ENCODE data around the gene SLC2A4. TPM values are rescaled to one million over a fixed set of nuclear protein-coding genes. Genes with fewer than 3 reads are reported as not detected.
A peak's percentile ranks its signal among the peaks of the same experiment; 100 is the strongest.

The SLC2A4 gene
- total and polyA plus RNA-seq, 12 donors = 41.8 to 186 (median 174) TPM

DNA sequence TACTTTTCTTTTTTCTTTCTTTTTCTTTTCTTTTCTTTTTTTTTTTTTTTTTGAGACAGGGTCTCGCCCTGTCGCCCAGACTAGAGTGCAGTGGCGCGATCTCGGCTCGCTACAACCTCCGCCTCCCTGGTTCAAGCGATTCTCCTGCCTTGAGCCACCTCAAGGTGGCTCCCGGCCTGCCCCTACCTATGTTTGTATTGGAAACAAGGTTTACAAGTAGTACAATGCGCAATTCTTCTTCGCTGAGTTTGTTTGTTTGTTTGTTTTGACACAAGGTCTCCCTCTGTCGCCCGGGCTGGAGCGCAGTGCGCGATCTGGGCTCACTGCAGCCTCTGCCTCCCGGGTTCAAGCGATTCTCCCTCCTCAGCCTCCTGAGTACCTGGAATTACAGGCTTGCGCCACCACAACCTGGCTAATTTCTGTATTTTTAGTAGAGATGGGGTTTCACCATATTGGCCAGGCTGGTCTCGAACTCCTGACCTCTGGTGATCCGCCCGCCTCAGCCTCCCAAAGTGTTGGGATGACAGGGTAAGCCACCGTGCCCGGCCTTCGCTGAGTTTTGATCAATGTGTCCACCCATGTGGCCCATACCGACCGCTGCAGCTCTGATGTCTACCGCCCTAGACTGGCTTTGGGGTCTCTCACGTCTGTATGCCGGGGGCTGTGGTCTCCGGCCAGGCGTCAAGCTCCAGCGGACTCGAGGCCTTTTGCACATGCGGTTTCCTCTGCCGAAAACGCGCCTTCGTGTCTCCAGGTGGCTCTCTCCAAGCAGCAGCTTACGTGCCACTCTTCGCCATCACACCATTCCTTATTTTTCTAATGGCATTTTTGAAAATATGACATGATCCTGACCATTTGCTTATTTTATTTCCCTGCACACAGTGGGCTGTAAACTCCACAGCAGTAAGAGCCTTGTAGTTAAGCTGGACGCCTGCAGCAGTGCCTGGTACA is 14.0 kb downstream of the SLC2A4 start:
- intact Hi-C loops (cut with DNase I) = loop anchor here (1.0 to 10.0 kb wide), 10 partner anchors 15 to 251 kb away; partner anchors contain the start of genes SLC16A11 (in 2 of the 10), SLC2A4 (in 2 of the 10), CTDNEP1 (in 1 of the 10) and ELP5 (in 1 of the 10)
- WGBS, 2 donors = 59 to 61% methylated on average over 42 of the region's 42 CpGs
- ATAC-seq (peak in 3 of 8 donors; percentile 1 to 5 (median 3)), DNase-seq (no peak)
- peak overlapping the region in 7 of 10 donors; percentile 7 to 45 (median 29) for H3K4me3 ChIP-seq
- H3K4me1 ChIP-seq = peaks cover 21 to 61% (median 54%) of the 10 kb centered on the region in 9 donors
- H3K27me3 ChIP-seq = peaks cover 0 to 63% (median 36%) of the 10 kb centered on the region in 7 donors
- H3K27ac ChIP-seq = peak overlapping the region; percentile 35 to 85 (median 80)
- TF ChIP-seq, protein P1, sequence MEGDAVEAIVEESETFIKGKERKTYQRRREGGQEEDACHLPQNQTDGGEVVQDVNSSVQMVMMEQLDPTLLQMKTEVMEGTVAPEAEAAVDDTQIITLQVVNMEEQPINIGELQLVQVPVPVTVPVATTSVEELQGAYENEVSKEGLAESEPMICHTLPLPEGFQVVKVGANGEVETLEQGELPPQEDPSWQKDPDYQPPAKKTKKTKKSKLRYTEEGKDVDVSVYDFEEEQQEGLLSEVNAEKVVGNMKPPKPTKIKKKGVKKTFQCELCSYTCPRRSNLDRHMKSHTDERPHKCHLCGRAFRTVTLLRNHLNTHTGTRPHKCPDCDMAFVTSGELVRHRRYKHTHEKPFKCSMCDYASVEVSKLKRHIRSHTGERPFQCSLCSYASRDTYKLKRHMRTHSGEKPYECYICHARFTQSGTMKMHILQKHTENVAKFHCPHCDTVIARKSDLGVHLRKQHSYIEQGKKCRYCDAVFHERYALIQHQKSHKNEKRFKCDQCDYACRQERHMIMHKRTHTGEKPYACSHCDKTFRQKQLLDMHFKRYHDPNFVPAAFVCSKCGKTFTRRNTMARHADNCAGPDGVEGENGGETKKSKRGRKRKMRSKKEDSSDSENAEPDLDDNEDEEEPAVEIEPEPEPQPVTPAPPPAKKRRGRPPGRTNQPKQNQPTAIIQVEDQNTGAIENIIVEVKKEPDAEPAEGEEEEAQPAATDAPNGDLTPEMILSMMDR (IDR thresholded peaks at IDR 0.05) = no peak
- no peaks in the 10 kb centered on the region for H3K9me3 ChIP-seq
- H3K36me3 ChIP-seq = no peaks in the 10 kb centered on the region

DNA sequence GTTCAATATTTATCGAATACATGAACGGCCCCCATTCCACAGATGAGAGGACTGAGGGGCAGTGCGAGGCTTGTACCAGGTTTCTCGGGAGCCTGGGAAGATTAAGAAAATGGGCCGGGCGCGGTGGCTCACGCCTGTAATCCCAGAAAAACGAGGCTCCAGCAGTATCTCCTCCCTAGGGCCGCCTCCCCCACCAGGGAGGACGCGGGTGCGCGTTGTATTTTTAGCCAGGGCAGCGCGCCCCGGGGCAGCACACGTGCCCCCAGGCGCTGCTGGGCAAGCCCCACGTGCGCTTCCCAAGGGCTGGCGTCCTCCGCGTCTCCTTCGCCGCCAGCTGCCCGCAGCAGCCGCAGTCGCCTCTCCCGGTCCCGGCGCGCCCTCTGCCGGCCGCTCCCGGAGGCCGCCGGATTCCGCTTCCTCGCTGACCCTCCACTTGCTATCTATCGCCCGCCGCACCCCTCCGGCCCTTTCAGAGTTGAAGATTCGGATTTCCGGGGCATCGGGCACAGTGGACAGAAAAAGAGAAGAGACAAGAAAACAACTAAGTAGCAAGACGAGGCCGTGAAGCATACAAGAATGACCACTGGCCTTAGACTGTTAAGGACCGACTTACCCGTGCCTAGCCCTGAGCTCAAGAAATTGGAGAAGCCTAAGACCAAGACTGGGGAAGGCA is 14.8 kb downstream of the SLC2A4 start:
- WGBS, 2 donors = 2 to 3% methylated on average over 51 of the region's 51 CpGs
- TF ChIP-seq, protein P1 (IDR thresholded peaks at IDR 0.05) = peak; percentile 91 to 99 (median 96)
- H3K9me3 ChIP-seq = no peaks in the 10 kb centered on the region
- ATAC-seq (peak; percentile 71 to 93 (median 78)), DNase-seq (peak; percentile 81 to 88)
- H3K27me3 ChIP-seq = peaks cover 0 to 58% (median 34%) of the 10 kb centered on the region in 7 donors
- peak overlapping the region in 7 of 10 donors; percentile 7 to 32 (median 14) for H3K4me3 ChIP-seq
- intact Hi-C loops (cut with DNase I) = loop anchor here (1.0 to 10.0 kb wide), 10 partner anchors 16 to 252 kb away; partner anchors contain the start of genes SLC16A11 (in 2 of the 10), SLC2A4 (in 2 of the 10), CTDNEP1 (in 1 of the 10) and ELP5 (in 1 of the 10)
- no peaks in the 10 kb centered on the region for H3K36me3 ChIP-seq
- H3K4me1 ChIP-seq = peaks cover 18 to 53% (median 49%) of the 10 kb centered on the region in 9 donors
- H3K27ac ChIP-seq = peak overlapping the region; percentile 35 to 85 (median 80)

DNA sequence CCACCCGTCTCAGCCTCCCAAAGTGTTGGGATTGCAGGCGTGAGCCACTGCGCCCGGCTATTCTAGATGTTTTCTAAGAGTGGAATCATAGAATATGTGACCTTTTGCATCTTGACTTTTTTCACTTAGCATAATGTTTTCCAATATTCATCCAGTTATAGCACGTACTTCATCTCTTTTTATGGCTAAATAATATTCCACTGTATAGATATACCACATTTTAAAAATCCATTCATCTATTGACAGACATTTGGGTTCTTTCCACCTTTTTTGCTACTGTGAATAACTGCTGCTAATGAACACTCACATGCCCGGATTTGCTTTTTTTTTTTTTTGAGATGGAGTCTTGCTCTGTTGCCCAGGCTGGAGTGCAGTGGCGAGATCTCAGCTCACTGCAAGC is 22.7 kb downstream of the SLC2A4 start:
- TF ChIP-seq, protein P1 (IDR thresholded peaks at IDR 0.05) = no peak
- DNase-seq = no peak
- peaks cover 0 to under 1% (median 0%) of the 10 kb centered on the region in 9 donors for H3K36me3 ChIP-seq
- intact Hi-C loops (cut with DNase I) = loop anchor here in 1 of 10 donors (10.0 kb wide), 1 partner anchor 259 kb away; the partner anchor contains the start of gene SLC16A11
- no peak overlapping the region for H3K4me3 ChIP-seq
- no peaks in the 10 kb centered on the region for H3K9me3 ChIP-seq
- 96 to 99% methylated on average over 7 of the region's 7 CpGs for WGBS, 2 donors
- H3K4me1 ChIP-seq = peaks cover 0 to 17% (median 12%) of the 10 kb centered on the region in 9 donors
- no peaks in the 10 kb centered on the region for H3K27me3 ChIP-seq
- no peak overlapping the region for H3K27ac ChIP-seq
- ATAC-seq = no peak

All from heart right ventricle (tissue), 16 donors.